ELR (cell line): ENCODE measurements around the gene SUPT4H1.
"Not testable (repeated sequence)": the region's sequence is repeated elsewhere in the genome, so short reads cannot be mapped to it uniquely, and the experiment has no call there.

Experiments used
- DNase-seq: peaks from one replicate; pipeline ENCODE4 v3.0.0-alpha.2; 2015; ENCODE audit warnings: low read depth

SUPT4H1 gene

DNA sequence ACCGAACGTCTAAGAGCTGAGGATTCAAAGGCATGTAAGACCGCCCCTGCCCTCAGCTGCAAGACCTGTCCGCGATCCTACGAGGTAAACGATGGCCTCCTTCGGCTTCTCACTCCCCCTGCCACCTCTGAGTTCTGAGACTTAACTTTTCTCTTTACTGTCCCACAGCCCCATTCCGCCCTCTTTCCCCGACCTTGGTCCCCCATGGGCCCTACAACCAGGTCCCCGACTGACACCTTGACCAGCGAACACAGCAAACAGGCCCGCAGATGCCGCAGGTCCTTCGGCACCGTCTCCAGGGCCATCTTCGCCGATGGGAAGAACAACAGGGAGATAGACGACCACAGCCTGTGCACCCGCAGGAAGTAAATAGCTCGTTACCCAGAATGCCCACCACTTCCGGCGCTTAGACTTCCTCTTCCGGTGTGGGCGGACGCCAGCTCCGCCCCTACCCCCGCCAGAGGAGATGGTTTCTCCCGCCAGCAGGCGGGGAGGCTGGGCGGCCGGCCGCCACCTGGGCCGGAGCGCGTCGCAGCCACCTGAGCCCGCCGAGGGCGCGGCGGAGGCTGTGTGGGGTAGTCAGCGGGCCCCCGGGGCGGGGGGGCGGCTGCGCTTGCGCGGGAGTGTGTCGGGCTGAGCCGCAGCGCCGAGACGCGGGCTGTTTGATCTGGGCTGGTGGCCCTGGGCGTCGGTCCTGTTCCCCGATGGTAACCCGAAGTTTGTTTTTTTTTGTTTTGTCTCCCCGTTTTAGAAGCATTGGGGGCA is at the start of gene SUPT4H1:
SUPT4H1 (minus strand) TSS at position 371 of the 765 bp plus-strand sequence; CDS start at position 305, 66 bp downstream.
- DNase-seq: peak; percentile 96

DNA sequence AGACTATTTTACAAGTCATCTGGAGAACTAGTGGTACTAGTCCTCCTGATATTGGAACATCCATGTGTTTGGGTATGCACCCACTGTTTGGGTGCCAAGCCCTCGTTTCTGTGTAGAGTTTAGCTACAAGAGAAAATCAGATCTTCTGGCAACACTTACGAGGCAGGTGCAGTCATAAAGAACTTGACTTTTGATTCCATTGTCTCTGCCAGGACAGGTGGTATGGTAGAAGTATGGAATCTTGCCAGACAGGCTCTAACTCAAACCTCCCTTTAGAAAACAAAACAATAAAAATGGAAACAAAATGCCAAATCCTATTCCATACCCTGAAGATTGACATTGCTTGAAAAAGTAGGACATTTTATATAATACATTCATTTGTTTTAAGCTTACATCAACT is 49.3 kb upstream of the SUPT4H1 start:
- DNase-seq: no peak

DNA sequence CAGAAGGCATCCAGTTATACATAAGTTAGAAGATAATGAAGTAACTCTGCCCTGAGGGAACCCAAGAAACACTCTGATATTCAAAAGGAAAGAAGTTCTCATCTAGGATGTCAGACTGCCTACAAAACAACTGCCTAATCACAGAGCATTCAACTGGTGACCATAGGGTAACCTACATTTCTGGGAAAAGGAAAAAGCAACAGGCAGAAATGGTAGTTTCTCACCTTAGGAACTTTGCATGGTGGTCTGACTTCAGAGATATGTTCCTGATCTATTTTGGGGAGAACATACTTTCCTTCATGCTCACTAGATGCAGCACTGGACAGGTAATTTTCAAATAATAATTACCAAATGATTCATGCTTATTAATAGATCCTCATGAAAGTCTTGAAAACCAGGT is 48.8 kb upstream of the SUPT4H1 start:
- no peak for DNase-seq

DNA sequence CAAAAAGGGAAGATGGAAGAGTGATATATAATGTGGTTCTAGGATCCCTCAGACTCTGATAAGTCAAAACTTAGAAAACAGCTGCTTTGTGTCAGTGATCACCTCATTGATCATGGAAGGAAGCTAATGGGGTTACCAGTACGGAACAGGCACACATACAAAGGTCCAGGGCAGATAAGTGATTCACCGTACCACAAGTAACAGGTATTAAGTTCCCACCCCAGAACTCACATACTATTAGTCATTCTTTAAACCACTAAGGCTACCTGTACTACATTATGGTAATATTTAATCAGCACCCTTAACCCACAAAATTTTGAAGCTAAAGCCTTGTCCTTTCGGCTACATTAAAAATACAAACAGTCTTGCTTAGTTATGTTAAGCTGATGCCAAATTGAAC is 48.0 kb upstream of the SUPT4H1 start:
- DNase-seq: no peak

DNA sequence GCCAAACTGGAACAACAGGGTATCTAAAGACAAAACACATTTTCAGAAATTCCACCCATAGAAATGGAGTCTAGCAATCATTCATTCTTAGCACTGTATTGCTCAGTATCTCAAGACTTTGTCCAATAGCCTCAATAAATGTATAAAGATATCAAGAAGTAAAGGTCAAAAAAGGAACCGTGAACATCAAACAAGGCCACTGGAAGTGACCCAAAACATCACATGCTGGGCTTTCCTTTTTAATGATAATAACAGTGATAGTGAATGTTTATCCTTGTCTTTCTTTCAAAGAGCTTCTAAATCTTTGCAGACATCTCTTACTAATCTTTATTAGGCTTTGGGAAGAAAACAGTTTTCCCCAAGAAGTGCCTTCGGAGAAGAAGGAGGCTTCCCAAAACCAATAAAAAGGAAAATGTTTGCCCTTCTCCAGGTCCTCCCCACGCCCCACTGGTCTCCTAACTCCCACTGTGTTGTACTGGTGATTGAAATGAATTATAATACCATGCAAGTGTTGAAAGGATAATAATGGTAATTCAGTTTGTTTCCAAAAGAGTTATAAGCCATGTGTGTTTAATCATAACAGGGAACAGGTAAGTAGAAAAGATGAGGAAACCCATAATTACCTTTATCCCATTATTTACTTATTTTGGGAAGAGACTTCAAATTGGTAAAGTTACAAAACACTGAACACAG is 46.7 kb upstream of the SUPT4H1 start:
- no peak for DNase-seq

DNA sequence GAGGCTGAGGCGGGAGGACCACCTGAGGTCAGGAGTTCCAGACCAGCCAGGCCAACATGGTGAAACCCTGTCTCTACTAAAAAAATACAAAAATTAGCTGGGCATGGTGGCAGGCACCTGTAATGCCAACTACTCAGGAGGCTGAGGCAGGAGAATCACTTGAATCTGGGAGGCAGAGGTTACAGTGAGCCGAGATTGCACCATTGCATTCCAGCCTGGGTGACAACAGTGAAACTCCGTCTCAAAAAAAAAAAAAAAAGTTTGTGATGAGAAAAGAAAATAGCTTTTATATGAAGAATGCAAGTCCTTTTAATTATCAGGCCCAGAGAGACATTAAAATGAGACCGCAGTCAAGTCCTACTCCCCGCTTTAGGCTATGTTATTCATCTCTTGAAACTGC is 45.4 kb upstream of the SUPT4H1 start:
- not testable (repeated sequence) for DNase-seq

DNA sequence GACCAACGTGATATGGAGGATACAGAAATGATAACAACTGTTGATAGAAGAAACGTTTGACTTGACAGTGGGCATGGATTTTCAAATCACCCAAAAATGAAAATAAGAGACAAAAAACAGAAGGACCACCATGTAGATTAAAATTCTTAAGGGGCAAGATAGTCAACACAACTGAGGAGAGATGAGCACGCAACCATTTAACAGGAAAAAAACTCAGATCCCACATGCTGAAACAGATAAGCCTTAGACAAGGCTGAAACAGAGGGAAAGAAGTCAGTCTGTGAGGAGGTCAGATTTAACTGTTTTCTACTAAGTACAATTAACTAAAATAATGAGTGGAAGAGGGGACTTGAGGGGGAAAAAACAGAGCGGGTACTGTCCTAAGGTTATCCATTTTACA is 44.2 kb upstream of the SUPT4H1 start:
- no peak for DNase-seq

DNA sequence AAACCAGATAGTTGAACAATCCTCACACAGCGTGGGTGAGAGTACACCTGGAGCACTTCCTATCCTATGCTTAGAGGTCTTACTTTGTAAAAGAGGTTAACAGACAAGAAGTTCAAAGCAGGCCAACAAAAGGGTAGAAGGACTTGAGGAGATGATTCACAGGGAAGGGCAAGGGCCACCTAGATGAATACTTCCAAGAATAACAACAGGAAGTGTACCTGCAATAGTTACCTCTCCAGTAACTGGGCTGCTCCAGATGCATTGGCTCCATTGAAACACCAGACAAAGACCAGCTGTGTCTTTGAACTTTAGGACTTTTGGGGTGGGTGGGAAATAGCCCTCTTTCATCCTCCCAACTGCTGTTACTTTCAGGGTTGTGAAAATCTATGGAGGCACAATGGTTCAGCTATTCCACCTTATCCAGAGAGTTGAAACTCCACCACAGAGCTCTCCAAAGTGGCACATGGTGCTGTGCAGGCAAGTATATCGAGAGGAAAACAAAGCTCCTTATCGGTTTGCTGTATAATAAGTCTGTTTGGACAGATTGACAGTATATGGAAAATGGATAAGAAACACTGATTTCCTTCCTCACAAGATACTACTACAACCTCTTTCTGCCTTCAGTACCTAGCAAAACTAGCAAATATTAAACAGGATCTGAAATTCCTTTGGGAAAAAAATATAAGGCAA is 42.7 kb upstream of the SUPT4H1 start:
- DNase-seq: no peak

DNA sequence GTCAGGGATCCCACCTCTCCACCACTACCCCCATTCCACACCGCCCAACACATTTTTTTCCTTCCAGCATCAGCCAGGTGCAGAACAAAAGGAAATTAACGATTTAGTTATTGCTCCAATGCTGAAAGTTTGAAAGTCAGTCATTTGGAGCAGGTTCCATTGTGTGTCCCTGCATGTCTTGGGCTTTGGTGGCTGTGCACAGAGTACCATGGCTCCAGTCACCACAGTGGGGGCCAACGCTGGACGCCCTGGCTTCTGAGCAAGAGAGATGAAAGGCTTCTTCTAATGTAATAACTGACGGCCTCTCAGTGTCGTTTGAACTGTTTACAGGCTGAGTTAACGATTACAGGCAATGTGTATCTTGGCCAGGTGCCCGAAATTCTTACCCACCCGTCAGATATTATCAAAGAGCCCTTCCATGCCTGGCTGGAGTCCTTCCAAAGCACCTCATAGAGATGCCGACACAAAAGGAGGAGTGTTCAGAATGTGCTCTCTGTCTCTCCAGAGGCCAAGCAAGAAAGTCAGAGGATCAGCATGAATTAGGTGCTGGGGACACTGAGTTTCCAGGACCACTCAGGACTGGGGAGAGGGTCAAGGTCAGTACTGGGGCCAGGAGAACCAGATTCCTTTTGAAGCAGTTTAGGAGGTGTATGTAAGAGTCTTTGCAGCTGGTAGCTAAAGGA is 39.4 kb upstream of the SUPT4H1 start:
- peak; percentile 56 for DNase-seq

DNA sequence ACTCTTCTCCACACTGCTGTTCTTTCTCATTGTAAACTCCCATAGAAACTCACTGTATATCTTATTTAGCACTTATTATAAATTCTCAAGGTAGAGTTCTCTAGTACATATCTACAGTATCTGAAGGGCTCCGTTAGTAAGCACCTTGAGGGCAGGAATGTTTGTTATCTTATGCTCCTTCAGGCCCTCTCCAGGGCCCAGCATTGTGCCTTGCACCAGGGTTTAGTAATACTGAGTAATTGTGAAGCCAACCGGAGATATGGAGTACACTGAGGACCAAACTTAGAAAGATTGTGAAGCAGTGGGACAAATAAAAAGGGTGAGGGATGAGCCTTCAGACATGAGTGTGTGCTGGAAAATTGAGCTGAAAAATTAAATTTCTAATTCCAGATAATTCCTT is 38.9 kb upstream of the SUPT4H1 start:
- no peak for DNase-seq

DNA sequence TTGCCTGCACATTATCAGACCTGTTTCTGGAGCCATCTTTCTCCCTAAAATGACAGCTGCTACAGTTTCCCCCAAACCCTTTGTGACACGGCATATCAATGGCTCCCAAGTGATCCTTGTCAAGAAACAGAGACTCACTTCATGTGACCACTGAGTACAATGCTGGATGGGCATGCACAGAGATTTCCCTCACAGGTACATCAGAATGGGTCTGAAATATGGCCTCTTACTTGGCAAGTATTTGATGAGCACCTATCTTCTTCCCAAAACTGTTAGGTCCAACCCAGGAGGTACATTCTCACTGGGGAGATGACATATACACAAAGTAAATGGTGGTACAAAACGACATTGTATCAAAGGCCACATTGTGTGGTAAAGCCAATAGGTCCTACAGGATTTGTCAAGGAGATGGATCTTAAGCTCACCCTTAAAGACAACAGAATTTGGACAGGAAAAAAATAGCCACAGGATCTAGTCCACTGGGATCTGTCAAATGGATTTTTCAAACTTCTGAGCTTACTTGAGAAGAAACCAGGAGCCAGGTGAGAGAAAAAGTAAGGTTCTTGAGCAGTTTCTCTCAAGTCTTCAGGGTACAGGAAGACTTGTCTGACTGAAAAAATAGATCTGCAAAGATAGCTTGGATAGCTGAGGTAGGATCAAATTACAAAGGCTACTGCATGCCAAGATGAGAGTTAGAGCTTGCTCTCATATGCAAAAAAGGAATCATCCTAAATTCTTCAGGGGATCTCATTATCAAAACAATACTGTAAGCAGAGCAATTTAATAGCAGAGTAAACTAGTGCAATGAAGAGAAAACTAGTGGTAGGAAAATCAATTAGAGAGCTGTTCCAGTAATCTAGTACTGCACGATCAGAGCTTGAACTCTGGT is 36.5 kb upstream of the SUPT4H1 start:
- DNase-seq: no peak

DNA sequence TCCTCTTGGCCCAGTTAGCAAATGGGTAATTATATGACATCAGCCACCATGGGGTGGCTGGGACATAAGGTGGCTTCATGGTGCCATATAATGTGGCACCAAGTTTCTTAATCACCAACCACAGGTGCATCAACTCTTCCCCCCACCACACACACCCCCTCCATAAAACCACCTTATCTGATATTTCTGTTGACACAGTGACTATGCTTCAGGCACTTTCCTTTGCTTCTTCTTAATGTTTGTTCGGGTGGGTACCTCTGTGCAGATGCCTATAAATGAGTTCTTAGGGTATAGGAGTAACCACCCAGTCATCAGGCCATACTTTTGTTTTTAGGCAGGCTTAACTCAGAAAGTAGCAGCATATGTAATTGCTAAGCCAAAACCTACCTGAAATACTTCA is 35.8 kb upstream of the SUPT4H1 start:
- no peak for DNase-seq

DNA sequence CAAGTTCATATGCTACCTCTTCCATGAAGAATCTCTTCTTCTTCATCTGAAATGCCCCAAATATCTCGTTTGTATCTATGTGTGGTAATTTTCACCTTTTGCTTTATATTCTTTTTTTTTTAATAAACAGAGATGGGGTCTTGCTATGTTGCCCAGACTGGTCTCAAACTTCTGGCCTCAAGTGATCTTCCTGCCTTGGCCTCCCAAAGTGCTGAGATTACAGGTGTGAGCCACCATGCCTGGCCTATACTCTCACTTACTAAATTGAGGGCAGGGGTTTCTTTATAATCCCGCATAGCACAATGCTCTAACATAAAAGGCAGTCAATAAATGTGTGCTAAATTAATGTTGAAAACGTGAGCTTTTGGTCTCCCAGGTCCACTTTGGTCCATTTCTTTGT is 34.7 kb upstream of the SUPT4H1 start:
- DNase-seq: no peak

DNA sequence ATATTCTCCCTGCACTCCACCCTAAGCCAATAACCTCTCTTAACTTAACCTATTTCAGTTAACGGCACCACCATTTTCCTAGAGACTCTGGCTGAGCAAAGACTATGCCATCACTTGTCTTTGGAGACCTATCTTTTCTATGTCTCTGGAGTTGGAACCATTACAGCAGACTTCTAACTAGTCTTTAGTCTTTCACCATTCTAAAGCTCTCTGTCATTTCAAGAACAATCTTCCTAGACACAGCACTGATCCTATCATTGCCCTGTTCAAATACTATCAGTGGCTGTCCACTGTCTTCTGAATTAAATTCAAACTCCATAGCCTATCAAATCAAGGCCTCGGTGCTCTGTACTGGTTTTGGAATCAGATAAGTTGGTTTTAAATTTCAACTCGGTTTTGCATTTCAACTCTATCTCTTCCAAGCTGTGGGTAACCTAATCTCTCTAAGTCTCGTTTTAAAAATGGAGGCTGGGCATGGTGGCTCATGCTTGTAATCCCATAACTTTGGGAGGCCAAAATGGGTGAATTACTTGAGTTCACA is 33.4 kb upstream of the SUPT4H1 start:
- no peak for DNase-seq

DNA sequence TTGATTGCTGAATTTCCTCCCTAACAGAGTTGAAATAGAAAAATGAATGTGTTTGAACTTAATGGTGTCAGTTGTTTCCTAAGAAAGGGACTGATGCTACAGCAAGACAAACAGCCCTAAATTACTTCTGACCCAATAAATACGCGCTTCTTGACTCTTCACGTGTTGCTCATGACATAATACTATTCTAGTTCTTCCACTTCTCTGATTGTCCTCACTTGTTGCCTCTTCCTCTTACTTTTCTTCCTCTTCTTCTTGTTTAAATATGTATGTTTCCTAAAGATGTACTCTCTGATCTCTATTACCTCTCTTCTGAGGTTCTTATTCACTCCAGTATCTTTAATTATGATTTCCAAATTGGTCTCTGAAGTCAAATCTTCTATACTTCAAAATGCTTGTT is 32.9 kb upstream of the SUPT4H1 start:
- DNase-seq: no peak

DNA sequence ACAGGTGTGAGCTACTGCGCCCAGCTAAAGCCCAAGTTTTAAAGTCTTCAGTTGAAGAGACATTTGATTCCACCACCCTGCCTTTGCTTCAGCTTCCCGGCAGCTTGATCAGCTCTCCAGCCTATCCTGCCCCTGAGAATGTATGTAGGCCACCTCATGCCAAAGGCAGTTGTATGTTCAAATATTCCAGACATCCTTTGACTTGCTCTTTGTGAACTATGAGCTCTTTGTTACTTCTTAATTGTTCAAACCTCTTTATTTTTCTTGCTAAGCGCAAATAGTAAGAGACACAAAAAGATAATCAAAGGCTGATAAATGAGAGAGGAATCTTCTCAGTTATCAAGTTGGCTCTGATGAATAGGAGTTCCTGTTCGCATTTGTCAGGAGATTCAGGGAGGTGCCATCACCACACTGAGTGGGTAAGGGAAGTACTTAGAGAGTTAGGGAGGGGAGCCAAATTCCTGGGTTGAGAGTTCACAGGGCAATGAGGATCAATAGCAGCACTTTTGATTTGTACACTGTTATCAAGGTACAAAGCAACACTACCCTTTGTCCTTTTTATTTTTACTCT is 32.0 kb upstream of the SUPT4H1 start:
- DNase-seq: no peak

DNA sequence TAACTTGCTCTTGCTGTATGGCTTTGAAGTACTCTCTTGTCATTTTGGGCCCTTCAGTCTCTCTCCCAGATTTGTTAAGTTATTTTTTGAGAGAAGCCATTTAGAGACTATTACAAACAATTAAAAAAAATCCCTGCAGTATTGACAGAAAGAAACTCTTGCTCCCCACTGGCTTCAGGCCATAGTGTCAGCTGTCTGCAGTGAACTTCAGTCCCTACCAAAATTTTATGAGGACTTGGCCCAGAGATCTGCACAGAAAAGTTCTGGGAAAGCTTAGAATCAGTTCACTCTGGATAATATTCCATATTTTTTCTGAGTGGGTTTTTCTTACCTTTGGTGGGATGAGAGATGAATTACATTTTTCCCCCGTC is 30.9 kb upstream of the SUPT4H1 start:
- no peak for DNase-seq

DNA sequence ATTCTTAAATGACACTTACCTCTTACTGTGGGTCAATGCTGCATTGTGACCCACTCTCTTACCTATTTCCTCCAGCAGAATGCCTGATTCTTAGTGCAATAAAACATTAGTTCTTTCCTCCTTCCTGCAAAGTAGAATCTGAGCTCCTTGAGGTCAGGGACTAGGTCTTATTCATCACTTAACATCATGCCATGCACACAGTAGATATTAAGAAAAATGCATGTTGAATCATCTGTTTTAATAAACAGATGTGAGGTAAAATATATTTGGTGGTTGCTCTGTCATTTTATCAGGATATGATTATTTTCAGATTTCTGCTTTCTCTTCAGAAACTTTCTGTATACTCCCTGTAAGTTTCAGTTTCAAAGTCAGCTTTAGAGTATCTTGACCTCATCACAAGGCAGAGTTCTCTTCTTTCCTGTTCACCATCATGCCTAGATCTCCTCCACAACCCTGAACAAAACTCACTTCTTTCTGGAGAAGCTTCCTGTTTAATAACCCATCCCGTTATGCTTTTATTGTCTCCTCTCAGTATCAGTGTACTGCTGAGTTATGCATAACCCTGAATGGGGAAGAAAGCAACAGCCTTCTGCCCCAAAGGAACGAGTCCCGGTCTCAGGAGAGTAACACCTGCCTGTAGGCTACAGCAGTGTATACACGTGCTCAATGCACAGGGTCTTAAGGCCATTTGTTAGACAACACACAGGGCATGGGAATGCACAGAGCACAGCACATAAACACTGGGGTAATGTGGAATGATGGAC is 30.3 kb upstream of the SUPT4H1 start:
- DNase-seq: no peak

DNA sequence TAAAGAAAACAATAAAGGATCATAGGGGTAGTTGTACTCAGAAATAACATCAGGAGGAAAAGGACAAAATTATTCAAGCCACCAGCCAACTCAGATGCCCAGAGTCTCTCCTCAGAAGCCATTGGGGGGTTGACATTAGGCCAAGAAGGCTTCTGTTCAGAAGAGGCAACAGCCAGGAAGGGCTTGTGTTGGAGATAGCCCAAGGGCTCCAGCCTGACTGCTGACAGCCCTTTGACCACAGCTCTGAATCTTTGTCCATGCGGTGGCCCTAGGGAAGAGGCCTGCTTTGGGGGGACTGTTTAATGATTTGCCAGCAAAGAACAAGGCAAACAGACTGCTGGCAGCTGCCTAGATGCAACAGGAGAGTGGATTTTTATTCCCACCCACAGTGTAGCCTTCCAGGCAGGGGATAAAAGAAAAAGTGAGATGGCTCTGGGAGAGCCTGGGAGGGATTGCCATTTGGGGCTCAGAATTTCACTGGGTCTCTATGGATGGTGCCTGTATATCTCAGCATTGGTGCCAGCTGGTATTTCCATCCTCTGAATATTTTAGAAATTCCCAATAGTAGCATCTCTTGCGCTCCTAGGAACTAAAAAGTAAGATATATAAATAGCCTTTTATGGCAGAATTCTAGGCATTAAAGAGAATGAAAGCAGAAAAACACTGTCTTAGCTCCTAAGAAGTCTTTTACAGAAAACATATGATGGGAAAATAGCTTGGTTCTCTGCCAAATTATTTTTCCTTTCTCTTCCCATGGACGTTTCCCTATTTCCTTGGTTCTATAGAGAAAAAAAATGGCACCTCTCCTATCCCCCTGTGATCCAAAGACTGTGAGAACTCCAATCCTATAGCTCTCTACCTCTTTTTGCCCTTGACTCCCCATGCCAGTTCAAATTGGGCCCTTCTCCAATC is 29.4 kb upstream of the SUPT4H1 start:
- no peak for DNase-seq
